Vagina (tissue), 2 donors: ENCODE measurements around the gene KLK12. TPM values are rescaled to one million over a fixed set of nuclear protein-coding genes. Genes with fewer than 3 reads are reported as not detected.

Experiments used
- DNase-seq, 2 donors: peaks; one replicate each; pipeline ENCODE4 v3.0.0-alpha.2; 2017; ENCODE audit errors: extremely low spot score in 2 of 2
- H3K27ac ChIP-seq: fragments of 200-600 bp; sonication (generic); one replicate; pipeline ENCODE4 v1.5.1; 2019
- H3K27me3 ChIP-seq: fragments of 200-600 bp; sonication (generic); one replicate; pipeline ENCODE4 v1.5.1; 2019
- H3K36me3 ChIP-seq, 2 donors: fragments of 200-600 bp; sonication (generic); one replicate each; pipeline ENCODE4 v1.5.1; 2017 to 2019
- H3K4me1 ChIP-seq: fragments of 200-600 bp; sonication (generic); one replicate; pipeline ENCODE4 v1.5.1; 2019
- H3K4me3 ChIP-seq, 2 donors: fragments of 200-600 bp; sonication (generic); 1 replicate in 1 of 2; 2 replicates in 1 of 2; pipeline ENCODE4 v1.5.1; 2016 to 2019
- H3K9me3 ChIP-seq: fragments of 200-600 bp; sonication (generic); one replicate; pipeline ENCODE4 v1.5.1; 2019
- POLR2A ChIP-seq, 2 donors: fragments of 450-650 bp; IDR thresholded peaks; one replicate each; pipeline ENCODE4 v1.6.1; 2017; ENCODE audit warnings: antibody characterized with exemption in 2 of 2, mild to moderate bottlenecking in 2 of 2, moderate library complexity in 2 of 2
- POLR2AphosphoS5 ChIP-seq, 2 donors: sonication (generic); formaldehyde crosslinking; IDR thresholded peaks; one replicate each; pipeline ENCODE4 v1.9.0; 2017; ENCODE audit warnings: antibody characterized with exemption in 2 of 2, mild to moderate bottlenecking in 2 of 2, low read depth in 1 of 2; ENCODE audit not compliant: insufficient read depth in 1 of 2
- intact Hi-C: fragments of 100-400 bp; cut with DNase I; formaldehyde crosslinking; loops from one replicate; pipeline ENCODE4 v1.15.1; 2023
- total RNA-seq: library from RNA; depleted of rRNA; stranded (reverse); fragments of >200 nt; gene quantifications from one replicate; pipeline ENCODE4 v1.2.3, GENCODE V29; 2016
- TF ChIP-seq, protein P1 (sequence below), 3 experiments: fragments of 450-650 bp in 2 of 3; fragments of 200-600 bp in 1 of 3; sonication (generic) in 1 of 3; IDR thresholded peaks; one replicate each; pipeline ENCODE4 v1.5.1; 2017 to 2019; ENCODE audit warnings: antibody characterized with exemption in 3 of 3, mild to moderate bottlenecking in 2 of 3, moderate library complexity in 2 of 3

Gene KLK12
- total RNA-seq, 1 donor from 2014 or later: 4.2 TPM

DNA sequence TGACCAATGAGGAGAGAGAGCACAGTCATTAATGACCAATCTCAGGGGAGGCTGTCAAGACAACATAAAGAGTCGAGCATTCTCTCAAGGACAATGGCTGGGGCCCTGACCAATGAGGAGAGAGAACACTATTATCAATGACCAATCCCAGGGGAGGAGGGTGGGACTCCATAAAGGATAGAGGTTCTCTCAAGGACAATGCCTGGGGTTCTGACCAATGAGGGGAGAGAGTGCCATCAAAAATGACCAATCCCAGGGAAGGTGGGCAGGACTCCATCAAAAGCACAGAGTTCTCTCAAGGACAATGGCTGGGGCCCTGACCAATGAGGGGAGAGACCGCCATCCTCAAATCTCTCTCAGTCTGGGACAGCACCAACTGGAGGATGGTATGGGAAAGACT, 5.1 kb downstream of the KLK12 start:
- H3K4me3 ChIP-seq: no peak overlapping the region
- H3K9me3 ChIP-seq: no peaks in the 10 kb centered on the region
- peaks cover 4% of the 10 kb centered on the region for H3K4me1 ChIP-seq
- TF ChIP-seq POLR2A (IDR thresholded peaks at IDR 0.05): no peak
- TF ChIP-seq, protein P1, sequence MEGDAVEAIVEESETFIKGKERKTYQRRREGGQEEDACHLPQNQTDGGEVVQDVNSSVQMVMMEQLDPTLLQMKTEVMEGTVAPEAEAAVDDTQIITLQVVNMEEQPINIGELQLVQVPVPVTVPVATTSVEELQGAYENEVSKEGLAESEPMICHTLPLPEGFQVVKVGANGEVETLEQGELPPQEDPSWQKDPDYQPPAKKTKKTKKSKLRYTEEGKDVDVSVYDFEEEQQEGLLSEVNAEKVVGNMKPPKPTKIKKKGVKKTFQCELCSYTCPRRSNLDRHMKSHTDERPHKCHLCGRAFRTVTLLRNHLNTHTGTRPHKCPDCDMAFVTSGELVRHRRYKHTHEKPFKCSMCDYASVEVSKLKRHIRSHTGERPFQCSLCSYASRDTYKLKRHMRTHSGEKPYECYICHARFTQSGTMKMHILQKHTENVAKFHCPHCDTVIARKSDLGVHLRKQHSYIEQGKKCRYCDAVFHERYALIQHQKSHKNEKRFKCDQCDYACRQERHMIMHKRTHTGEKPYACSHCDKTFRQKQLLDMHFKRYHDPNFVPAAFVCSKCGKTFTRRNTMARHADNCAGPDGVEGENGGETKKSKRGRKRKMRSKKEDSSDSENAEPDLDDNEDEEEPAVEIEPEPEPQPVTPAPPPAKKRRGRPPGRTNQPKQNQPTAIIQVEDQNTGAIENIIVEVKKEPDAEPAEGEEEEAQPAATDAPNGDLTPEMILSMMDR (IDR thresholded peaks at IDR 0.05): no peak
- intact Hi-C loops: no loop called here
- no peaks in the 10 kb centered on the region for H3K27me3 ChIP-seq
- H3K27ac ChIP-seq: no peak overlapping the region
- DNase-seq: no peak
- H3K36me3 ChIP-seq: no peaks in the 10 kb centered on the region

GRCh38 chr19:51027873-51028272, 6.9 kb downstream of the KLK12 start:
- peak overlapping the region; percentile 89 for H3K27ac ChIP-seq
- no peak overlapping the region for H3K4me3 ChIP-seq

GRCh38 chr19:51027126-51027806, 7.5 kb downstream of the KLK12 start:
- TF ChIP-seq, protein P1 (IDR thresholded peaks at IDR 0.05): no peak
- no peak for TF ChIP-seq POLR2A (IDR thresholded peaks at IDR 0.05)
- TF ChIP-seq POLR2AphosphoS5 (IDR thresholded peaks at IDR 0.05; ENCODE audit: insufficient read depth in 1 of 2, low read depth in 1 of 2): peak in 1 of 2 donors; percentile 36
- Histone ChIP-seq H3K27ac (peak overlapping the region; percentile 89), H3K4me3 (peak overlapping the region; percentile 18 to 46), H3K9me3 (no peaks in the 10 kb centered on the region), H3K36me3 (no peaks in the 10 kb centered on the region), H3K27me3 (no peaks in the 10 kb centered on the region), H3K4me1 (peaks cover 4% of the 10 kb centered on the region)
- intact Hi-C loops: no loop called here
- no peak for DNase-seq

More at GRCh38 chr19:51027873-51028272, 6.9 kb downstream of the KLK12 start:
- H3K36me3 ChIP-seq: no peaks in the 10 kb centered on the region
- H3K27me3 ChIP-seq: no peaks in the 10 kb centered on the region
- H3K4me1 ChIP-seq: peaks cover 4% of the 10 kb centered on the region
- TF ChIP-seq POLR2A (IDR thresholded peaks at IDR 0.05) (no peak), POLR2AphosphoS5 (IDR thresholded peaks at IDR 0.05; ENCODE audit: insufficient read depth in 1 of 2, low read depth in 1 of 2) (no peak)
- TF ChIP-seq, protein P1 (IDR thresholded peaks at IDR 0.05): no peak
- no peaks in the 10 kb centered on the region for H3K9me3 ChIP-seq
- intact Hi-C loops: no loop called here
- no peak for DNase-seq

DNA sequence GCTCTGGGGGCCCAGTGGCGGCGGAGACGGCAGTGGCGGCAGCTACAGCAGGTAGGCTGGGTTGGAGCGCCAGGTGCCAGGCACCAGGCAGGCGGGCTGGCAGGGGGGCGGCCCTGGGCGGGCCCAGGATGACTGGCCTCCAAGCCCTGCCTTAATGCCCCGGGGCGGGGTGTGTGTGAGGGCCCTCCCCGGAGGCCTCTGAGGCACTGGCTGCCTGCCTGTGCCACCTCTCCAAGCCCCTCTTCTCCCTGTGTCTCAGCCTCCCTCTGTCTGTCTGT, 8.3 kb downstream of the KLK12 start, which contains the start of gene KLK11:
Gene KLK11, minus strand, starts transcription at position 63 of the 278 bp plus-strand sequence. CDS start 985 bp downstream, outside the sequence.
- H3K36me3 ChIP-seq: no peaks in the 10 kb centered on the region
- no peaks in the 10 kb centered on the region for H3K9me3 ChIP-seq
- H3K4me3 ChIP-seq: peak within 1 kb of the TSS; percentile 18 to 46
- DNase-seq: no peak
- H3K27me3 ChIP-seq: no peaks in the 10 kb centered on the region
- H3K27ac ChIP-seq: peak within 1 kb of the TSS; percentile 89
- intact Hi-C loops: no loop called here
- TF ChIP-seq POLR2AphosphoS5 (IDR thresholded peaks at IDR 0.05; ENCODE audit: insufficient read depth in 1 of 2, low read depth in 1 of 2) (peak in 1 of 2 donors; percentile 18), POLR2A (IDR thresholded peaks at IDR 0.05) (no peak)
- TF ChIP-seq, protein P1 (IDR thresholded peaks at IDR 0.05): no peak
- H3K4me1 ChIP-seq: peaks cover 4% of the 10 kb centered on the region

DNA sequence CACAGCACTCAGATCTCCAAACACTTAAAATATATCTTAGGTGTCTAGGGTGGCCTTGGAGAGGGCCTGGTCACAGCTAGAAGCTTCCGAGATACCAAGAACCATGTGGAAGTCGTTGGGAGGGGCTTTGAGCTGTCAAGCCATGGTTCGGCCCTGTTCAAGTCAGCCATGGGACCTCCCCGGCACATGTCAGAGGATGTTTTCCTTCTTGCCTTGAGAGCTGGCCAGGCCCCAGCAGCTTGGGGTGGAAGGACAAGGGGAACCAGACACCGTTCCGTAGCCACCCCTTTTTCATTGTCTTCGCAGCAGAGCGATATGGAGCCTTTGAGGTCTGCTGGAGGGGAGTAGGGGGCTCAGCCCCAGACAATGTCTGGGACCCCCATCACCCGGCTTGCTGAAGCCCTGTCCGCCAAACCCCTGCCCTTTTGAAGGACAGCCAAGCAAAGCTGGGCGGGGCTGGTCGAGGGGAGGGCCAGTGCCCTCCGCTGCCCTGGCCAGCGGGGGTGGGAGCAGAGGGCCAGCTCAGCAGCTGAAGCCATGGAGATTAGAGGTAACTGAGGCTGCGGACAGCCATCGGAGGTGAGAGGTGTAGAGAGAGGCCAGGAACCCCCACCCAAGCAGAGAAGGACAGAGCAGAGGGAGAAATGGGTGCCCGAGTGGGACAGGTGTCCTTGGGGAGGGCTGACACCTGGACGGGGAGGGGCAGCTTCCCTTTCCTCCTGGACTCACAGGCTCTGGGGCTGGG, 8.8 kb downstream of the KLK12 start:
- no peak for DNase-seq
- H3K9me3 ChIP-seq: no peaks in the 10 kb centered on the region
- no peaks in the 10 kb centered on the region for H3K27me3 ChIP-seq
- H3K27ac ChIP-seq: peak overlapping the region; percentile 89
- peaks cover 4% of the 10 kb centered on the region for H3K4me1 ChIP-seq
- TF ChIP-seq, protein P1 (IDR thresholded peaks at IDR 0.05): no peak
- TF ChIP-seq POLR2A (IDR thresholded peaks at IDR 0.05) (no peak), POLR2AphosphoS5 (IDR thresholded peaks at IDR 0.05; ENCODE audit: insufficient read depth in 1 of 2, low read depth in 1 of 2) (no peak)
- intact Hi-C loops: no loop called here
- no peaks in the 10 kb centered on the region for H3K36me3 ChIP-seq
- H3K4me3 ChIP-seq: peak overlapping the region; percentile 16 to 46
